GM19351 (cell line): ENCODE measurements around the gene CPA3.

Experiments
- ATAC-seq: cut with Tn5 transposase; IDR thresholded peaks from one replicate; pipeline ENCODE4 v1.9.1; 2021; ENCODE audit warnings: mild to moderate bottlenecking, moderate library complexity; ENCODE audit not compliant: unreplicated experiment

The CPA3 gene

DNA sequence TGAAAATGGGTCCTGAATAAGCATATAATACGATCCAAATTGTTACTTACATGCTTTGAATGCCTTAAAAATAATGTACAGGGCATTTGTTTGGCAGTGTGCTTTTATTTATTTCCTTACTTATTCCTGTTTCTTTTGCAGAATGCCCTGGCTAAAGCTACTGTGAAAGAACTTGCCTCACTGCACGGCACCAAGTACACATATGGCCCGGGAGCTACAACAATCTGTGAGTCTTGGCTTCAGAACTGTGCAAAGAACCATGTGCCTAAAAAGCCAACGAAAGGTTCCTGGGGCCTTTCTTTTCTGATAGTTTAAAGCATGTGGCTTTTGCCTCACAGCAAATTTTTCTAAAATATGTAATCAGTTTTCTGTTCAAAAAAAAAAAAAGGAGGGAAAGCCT lies 7.8 kb upstream of the CPA3 start:
- ATAC-seq, result no peak

DNA sequence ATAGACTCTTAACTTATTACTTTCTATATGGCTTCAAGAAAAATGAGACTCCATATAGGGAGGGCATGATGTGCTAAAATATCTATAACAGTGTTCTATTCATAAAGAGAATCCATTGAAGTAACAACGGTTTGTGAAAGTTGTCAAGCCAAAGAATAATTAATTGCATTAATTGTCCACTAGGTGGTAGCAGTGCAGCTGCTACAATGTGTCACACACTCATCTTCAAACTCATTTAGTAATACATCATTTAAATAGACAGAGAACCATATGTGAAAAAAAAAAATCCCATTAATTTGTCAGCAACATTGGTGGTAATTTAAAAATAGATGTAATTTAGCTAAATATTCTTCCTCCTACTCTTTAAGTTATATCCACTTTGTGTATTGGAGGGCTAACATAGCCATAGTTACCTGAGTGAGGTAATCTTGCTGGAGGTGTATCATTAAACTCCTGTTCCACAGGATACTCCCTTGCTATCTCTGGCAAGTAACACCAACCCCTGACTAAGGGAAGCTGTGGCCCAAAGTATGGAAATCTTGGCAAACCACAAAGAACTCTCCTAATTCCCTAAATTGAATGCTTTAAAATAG lies 3.7 kb upstream of the CPA3 start:
- ATAC-seq, result peak; percentile 85

DNA sequence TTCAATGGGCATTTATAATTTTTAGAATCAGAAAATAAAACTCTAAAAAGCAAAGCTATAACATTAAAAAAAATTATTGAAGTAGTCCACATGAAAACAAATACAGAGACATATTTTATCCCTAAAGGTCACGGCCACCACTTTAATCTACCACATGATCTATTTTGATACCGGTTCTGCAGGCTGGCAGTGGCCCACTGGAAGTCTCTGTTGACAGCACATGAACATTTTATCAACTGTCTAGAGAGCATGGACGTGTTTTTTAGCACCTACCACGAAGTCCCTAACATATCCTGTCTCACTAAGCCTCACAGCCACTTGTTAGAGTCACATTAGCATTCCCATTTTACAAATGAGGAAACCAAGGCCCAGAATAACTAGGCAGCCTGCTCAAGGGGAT lies 1.8 kb upstream of the CPA3 start:
- ATAC-seq, result no peak

DNA sequence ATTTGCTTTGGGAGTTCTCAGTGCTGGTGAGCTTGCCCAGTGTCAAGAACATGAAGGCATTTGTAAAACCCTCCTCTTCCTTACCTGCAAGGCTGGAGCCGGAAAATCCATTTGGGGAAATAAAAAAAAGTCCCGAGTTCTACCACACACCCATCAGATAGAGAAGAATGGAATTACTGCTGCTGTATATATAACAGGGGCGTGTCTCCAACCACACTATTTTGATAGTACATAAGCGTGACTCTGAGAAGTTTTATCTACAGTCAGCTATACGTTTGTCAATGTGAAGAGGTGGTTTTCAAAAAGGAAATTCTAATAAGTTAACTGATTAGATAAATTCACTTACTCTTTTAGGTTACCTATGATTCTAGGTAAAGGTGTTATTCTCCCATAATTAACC lies 1.3 kb upstream of the CPA3 start:
- ATAC-seq, result no peak

DNA sequence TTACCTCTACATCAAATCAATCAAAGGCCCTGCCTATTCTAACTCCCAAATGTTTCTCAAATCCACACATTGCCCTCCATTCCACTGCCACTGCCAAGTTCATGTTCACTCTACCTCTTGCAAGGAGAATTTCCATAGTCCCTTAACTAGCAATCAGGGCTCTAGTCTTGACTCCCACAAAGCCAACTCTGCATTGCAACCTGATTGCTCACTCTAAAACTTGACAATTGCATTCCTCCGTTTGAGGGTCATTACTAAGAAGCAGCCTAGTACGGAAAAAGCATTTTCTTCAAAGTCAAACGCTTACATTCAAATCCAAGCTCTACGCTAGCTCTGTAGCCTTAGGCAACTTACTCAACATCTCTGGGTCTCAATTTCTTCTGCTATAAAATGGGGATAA lies 1.2 kb downstream of the CPA3 start:
- no peak for ATAC-seq

DNA sequence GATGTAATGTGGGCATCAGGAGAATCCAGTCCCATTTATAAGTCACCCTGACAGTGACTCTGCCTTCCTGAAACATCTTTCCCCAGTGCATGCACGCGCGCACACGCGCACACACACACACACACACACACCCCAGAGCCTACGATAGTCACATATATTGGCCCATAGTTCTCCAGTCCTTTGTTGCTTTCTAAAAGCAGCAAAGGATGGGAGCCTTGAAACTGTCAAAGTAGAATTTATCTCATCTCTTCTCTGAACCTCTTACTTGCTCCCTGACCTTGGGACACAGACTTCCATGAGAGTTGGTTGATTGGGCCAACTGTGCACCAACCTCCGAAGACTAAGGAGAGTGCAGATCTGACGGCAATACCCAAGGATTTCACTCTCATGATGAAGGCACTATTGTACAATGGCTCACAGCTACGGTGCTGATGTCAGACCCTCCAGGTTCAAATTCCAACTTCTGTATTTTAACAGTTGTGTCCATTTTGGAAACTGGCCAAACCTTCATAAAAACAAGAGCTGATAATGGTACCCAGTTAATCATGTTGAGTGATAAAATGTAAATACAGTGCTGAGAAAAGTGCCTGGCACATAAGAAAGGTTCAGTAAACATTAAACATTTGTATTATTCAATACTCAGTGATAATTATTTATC lies 8.3 kb downstream of the CPA3 start:
- ATAC-seq, result no peak

DNA sequence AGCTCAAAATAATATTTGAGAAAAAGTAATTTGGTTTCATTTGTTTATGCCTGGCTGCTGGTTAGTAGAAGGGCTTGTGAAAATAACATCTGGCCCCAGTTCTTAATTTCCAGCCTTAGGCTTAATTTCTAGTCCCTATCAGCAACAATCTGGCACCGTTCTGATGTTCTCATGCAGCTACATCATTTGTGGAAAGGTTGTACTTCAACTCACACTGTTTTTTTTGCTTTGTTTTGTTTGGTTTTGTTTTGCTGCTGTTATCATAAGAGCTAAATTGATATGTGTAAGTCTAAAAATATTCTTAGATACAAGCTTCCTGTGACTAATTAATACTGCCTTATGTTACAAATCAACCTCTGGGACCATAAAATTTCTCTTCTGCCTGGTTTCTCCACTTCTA lies 8.9 kb downstream of the CPA3 start:
- ATAC-seq, result no peak

DNA sequence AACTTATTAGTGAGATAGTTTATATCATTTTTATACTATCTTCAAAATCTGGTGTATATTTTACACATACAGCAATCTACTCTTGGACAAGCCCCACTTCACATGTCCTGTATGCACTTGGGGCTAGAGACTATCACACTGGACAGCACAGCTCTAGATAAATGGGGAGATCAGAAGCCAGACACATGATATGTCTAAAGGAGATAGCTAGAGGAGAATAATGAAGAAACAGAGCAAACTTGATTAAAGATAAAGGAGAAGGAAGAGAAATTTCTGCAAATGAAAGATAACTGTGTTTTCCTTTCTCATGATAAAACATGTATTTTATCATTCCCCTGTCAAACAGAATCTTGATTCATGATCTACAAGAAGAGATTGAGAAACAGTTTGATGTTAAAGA lies 13.0 kb downstream of the CPA3 start:
- ATAC-seq, result no peak

DNA sequence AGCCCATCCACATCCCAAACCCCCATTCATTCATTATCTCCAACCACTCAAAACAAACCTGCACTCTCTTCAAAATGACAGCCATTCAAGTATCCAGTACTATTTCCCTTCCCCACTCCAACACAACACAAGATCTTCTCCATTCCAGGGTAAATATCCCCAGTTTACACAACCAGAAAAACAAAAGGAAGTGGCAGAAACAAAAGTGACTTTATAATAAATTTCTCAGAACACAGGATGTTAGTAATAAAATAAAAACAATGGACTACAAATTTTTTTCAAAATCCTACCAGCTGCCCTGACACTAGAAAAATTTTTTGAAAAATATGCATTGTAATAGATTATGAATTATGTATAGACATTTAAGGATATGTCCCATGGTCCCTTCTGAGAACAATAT lies 14.2 kb downstream of the CPA3 start:
- no peak for ATAC-seq

DNA sequence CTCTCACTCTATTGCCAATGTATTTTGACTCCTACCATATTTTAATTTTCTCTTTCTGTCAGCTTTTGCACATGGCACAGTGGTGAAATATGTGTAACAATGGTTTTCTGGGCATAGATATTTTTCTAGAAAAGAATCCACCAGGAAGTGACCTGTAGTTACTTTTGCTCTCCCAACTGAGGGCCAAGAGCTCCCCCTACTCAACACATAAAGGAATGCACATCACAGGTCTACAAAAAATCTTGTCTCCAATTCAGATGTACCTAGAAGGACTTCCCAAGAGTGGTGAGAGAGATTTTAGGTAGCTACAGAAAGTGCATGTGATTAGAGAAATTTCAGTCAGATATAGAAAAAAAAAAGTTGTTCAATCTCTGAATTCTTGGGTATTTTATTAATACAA lies 15.6 kb downstream of the CPA3 start:
- ATAC-seq, result peak; percentile 71

DNA sequence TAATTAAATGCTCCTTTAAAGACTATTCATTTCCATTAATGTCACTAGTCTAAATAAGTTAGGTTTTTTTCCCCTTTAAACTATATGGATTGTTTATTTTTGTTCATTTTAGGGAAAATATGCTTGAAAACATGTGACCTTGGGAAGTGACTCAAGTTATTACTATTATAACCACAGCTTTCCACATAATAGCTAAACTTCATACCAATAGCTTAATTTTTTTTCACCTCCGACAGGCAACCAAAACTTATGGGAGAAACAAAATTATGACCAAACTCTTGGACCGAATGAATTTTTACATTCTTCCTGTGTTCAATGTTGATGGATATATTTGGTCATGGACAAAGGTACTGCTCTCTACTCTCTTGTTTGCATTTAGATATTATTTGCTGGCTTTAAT lies 16.2 kb downstream of the CPA3 start:
- ATAC-seq, result no peak

DNA sequence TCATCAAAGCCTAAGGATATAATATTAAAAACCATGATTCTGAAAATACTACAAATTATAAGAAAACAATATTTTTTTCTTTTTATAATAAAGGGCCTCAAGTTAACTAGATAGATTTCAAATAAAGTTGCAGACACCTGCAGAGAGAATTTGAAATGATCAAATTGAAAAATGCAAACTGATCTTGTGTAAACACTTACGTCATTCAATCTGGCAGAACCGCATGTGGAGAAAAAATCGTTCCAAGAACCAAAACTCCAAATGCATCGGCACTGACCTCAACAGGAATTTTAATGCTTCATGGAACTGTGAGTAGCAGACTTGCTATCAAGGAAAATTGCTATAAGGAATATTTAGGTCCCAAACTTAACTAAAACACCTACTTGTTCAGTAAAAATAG lies 17.2 kb downstream of the CPA3 start:
- ATAC-seq, result no peak

DNA sequence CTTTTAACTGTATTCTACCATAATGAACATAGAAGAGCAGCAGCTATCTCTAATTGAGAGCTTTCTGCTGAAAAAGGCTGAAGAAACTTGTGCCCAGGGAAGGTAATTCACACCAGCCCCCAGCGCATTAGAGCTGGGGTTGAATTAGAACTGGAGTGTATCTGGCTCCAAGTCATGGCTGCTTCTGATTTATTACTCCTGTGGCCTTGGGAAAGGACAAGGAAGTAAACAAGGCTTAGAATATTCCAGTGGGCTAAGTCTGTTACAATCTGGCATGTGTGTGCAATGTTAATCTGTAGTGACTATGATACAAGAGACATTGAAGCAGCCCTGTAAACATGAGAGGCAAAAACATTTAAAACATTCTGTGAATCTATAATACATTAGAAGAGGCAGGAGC lies 18.1 kb downstream of the CPA3 start:
- ATAC-seq, result no peak

DNA sequence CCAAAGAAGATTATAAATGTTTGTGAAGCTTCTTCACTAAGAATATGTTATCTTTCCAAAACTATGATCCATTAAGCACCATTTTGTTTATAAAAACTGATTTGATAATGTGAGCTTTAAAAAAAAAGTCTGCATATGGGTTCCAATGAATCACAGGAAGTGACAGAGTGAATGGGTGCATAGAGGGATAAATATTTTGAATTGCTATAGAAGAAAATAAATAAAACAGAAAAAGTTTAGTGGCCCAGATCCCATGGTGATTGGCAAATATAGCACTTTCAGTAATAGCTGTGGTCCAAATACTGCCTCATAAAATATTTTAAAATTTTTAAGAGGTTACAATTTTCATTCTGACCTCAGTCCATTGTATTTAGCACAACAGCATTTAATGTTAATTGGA lies 19.2 kb downstream of the CPA3 start:
- ATAC-seq, result no peak

DNA sequence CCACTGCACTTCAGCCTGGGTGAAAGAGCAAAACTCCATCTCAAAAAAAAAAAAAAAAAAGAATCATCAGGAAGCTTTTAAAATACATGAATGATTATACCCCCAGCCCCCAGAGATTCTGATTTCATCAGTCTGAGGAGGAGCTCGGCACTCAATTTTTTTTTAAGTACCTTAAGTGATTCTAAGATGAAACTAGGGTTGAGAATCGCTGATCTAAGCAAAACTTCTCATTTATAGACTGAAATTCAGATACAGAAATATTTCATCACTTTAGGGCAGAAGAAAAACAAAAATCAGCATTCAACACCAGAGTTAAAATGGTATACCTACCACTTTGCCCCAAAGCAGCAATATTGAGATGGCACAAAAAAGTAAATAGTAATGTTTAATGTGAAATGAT lies 24.7 kb downstream of the CPA3 start:
- ATAC-seq, result no peak

DNA sequence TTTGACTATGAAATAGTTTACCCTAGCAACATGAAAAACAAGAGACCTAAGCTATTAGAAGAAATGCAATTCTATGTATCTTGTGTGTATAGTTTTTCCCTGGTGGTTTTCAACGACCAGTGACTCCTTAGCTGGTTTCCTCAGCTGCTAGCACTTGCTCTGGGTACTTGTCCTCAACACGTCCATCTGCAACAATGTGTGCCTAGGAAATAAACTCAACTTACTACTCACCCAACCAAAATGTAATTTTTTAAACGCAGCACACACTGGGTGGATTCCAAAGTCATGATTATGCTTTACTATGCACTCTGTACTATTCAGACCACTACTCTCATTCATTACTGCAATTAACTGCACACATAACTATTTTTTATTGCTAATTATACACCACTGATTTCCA lies 31.0 kb downstream of the CPA3 start:
- no peak for ATAC-seq

DNA sequence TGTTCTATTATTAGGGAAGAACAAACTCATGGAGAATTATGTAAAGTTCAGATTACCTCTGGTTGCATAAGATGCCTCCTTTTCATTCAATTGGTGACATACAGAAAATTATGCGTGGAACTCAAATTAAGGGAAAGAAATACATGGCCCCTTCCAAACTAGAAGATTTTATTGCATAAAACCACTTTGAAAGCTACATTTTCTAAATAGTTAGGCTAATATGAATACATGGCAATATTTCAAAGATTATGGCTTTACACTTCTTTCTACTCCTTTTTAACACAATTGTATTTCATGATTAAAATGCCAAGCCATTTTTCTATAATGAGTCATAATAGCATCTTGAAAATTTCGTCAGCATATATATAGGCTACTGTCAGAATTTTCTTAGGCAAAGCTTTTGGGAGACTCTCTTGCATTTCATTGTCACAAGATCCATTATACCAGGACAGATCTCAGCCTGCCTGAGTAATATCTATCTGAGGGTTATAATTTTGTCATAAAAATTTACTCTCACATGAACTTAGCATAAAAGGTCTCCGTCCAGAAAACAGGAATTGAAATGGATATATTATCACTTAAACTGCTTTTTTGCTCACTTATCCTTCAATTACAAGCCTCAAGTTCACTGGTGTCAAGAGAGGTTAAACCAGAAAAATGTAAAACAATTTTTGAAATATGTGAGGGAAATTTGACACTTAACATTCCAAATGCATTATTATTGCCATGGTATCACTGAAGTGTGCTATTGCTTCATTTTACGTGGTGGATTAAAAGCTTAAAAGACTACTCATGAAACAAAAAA lies 37.1 kb downstream of the CPA3 start:
- ATAC-seq, result no peak

DNA sequence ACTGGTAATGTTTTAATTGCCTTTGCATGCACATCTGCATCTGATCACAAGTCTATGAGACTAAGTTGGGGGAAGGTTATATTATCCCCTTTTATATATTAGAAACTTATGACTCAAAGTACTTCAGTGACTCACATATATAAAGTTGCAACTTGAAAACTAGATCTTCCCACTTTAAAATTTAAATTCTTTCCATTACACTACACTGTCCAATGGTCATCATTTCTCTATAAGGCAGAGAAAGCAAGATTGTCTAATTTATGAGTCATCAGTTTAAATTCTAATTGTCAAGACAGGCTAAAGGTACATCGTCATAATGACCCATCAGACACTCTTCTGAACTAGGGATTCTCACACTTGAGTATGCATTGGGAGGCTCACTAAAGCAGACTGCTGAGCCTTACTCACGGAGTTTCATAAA lies 37.9 kb downstream of the CPA3 start:
- no peak for ATAC-seq

DNA sequence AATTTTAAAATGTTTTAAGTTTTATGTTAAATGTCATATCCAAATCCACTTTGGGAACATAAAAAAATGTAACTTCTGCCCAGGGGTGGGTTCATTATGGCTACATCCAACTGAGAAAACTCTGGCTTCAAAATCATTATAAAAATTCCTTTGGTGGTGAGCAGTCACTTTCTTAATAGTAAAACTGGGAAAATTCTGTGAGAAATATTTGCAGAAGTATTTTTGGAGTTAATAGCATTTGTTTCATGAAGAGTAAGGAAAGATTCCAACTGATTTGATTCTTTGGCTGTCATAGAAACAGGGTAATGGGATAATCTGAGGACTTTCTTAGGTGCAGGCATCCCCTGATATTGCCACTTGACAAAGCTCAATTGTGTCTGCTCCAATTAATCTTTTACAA lies 38.8 kb downstream of the CPA3 start:
- ATAC-seq, result no peak

DNA sequence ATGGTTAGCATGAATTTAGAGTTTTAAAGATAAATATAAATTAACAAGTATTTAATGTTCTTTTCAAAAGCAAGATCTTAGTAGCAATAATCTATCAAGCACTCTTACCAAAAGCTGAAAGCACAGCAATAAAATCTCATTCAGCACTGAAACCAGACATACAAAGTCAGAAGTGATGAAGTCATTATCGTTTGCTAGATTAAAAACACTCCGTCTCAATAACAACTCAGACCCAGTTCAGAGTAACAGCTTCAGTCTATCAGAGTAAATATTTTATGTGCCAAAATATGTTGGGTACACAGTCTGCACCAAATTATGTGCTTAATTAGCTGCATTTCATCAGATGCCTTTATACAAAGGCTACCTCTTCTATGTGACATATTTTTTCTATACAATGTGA lies 41.6 kb downstream of the CPA3 start:
- no peak for ATAC-seq

DNA sequence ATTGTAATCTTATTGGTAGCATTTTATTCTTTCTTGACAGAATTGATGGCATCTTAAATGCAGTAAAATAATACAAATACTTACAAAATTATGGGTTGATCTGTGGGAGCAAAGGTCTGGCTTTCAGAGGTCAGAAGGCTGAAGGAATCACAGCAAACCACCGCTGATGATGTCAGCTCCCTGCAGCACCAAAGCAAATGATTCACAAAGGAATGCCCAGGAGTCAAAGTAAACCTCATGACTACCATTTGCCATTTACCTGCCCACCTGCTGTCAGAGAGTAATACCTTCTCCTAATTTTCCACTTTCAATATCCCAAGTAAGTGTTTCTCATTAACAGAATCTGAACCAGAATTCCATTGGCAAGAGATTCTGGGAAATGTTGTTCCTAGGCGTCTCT lies 46.1 kb downstream of the CPA3 start:
- no peak for ATAC-seq

DNA sequence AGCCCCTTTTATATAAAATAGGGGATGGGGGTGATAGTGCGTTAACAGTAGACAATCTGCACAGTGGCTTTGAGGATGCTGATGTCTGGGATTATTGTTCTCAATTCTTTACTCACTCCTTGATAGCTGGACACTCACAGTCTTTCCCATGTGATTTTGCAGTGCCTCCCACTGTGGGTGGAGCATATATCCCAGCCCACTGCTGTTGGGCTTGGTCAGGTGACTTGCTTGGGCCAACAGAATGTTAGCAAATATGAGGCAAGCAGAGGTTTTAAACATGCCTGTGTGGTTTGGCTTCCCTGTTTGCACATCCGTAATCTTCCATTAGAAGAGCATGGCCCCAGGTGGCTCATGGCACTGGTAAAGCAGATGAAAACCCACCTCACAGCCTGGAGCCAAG lies 46.5 kb downstream of the CPA3 start:
- no peak for ATAC-seq
